Gastroesophageal sphincter (tissue), 4 donors: ENCODE results near the gene CPEB3. TPM values are rescaled to one million over a fixed set of nuclear protein-coding genes. Genes with fewer than 3 reads are reported as not detected.

Experiments used
- ATAC-seq: fragments of 150-250 bp; one replicate; pipeline ENCODE4 v1.9.1; 2016; ENCODE audit warnings: mild to moderate bottlenecking, moderate library complexity
- H3K27ac ChIP-seq, 4 donors: fragments of 200-600 bp; sonication (generic) in 3 of 4; 1 replicate in 3 of 4; 2 replicates in 1 of 4; pipeline ENCODE4 v1.5.1; 2016 to 2019
- H3K27me3 ChIP-seq: fragments of 200-600 bp; sonication (generic); one replicate; pipeline ENCODE4 v1.5.1; 2019
- H3K36me3 ChIP-seq, 2 donors: fragments of 200-600 bp; sonication (generic); one replicate each; pipeline ENCODE4 v1.5.1; 2019; ENCODE audit warnings: control low read depth in 1 of 2
- H3K4me1 ChIP-seq, 3 donors: fragments of 200-600 bp; sonication (generic); 1 replicate in 2 of 3; 2 replicates in 1 of 3; pipeline ENCODE4 v1.5.1; 2016 to 2019; ENCODE audit warnings: control low read depth in 2 of 3
- H3K4me3 ChIP-seq, 2 donors: fragments of 200-600 bp; sonication (generic); one replicate each; pipeline ENCODE4 v1.5.1; 2019; ENCODE audit warnings: mild to moderate bottlenecking in 1 of 2, moderate library complexity in 1 of 2
- H3K9me3 ChIP-seq, 3 donors: fragments of 200-600 bp; sonication (generic); one replicate each; pipeline ENCODE4 v1.5.1; 2017 to 2019; ENCODE audit warnings: control low read depth in 2 of 3
- EP300 ChIP-seq: sonication (generic); formaldehyde crosslinking; IDR thresholded peaks from one replicate; pipeline ENCODE4 v1.6.1; 2017; ENCODE audit warnings: antibody characterized with exemption, mild to moderate bottlenecking
- POLR2A ChIP-seq, 2 donors: fragments of 450-650 bp; IDR thresholded peaks; one replicate each; pipeline ENCODE4 v1.6.1; 2017; ENCODE audit warnings: antibody characterized with exemption in 2 of 2, mild to moderate bottlenecking in 2 of 2, moderate library complexity in 1 of 2
- POLR2AphosphoS5 ChIP-seq: sonication (generic); formaldehyde crosslinking; IDR thresholded peaks from one replicate; pipeline ENCODE4 v1.6.1; 2017; ENCODE audit warnings: antibody characterized with exemption
- WGBS, 2 donors: methylation state at CpG; one replicate each; pipeline ENCODE4 v1.1.5; 2018; ENCODE audit warnings: low coverage in 1 of 2; 5-methylcytosine and 5-hydroxymethylcytosine counted together
- total RNA-seq, 4 donors: library from RNA; depleted of rRNA; stranded (reverse); fragments of >200 nt; gene quantifications; one replicate each; pipeline ENCODE4 v1.1.0, GENCODE V29; 2016
- TF ChIP-seq, protein P1 (sequence below), 4 experiments: fragments of 200-600 bp in 2 of 4; fragments of 450-650 bp in 2 of 4; sonication (generic) in 1 of 4; IDR thresholded peaks; one replicate each; pipeline ENCODE4 v1.5.1; 2017 to 2019; ENCODE audit warnings: antibody characterized with exemption in 4 of 4, mild to moderate bottlenecking in 2 of 4, moderate library complexity in 2 of 4

CPEB3 gene
- total RNA-seq, 4 donors from 2014 or later: 4.7 to 11.8 (median 9.7) TPM

DNA sequence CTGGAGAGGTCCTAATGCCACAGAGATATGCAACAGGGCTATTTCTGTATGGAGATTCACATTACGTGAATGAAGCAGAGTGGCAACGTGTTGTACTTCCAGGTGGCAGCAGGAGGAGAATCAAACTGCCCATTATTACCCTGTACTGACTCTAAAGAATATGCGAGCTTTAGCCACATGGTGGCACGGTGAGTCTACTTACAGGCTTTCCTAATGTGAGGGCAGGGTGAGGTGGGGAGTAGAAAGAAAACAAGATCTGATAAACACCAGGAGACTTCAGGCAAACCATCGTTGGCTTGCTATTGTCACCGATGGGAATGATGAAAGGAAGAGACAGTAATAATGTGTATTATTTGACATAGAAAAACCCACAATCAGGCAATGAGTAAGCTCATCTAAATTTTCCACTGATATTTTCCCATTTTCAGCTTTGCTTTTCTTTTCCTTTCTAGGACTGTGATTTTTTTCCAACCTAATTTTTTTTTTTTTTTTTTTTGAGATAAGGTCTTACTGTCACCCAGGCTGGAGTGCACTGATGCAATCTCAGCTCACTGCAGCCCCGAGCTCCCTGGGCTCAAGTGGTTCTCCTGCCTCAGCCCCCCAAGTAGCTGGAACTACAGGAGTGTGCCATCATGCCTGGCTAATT lies 203.0 kb downstream of the CPEB3 start:
- H3K27me3 ChIP-seq: no peaks in the 10 kb centered on the region
- peak overlapping the region in 1 of 4 donors; percentile 9 for H3K27ac ChIP-seq
- H3K36me3 ChIP-seq: no peaks in the 10 kb centered on the region
- ATAC-seq: peak; percentile 89
- peaks cover 0 to 32% (median 2%) of the 10 kb centered on the region in 3 donors for H3K4me1 ChIP-seq
- WGBS, 2 donors: 0 to 6% methylated on average over 6 of the region's 7 CpGs
- TF ChIP-seq EP300: no peak
- TF ChIP-seq, protein P1, sequence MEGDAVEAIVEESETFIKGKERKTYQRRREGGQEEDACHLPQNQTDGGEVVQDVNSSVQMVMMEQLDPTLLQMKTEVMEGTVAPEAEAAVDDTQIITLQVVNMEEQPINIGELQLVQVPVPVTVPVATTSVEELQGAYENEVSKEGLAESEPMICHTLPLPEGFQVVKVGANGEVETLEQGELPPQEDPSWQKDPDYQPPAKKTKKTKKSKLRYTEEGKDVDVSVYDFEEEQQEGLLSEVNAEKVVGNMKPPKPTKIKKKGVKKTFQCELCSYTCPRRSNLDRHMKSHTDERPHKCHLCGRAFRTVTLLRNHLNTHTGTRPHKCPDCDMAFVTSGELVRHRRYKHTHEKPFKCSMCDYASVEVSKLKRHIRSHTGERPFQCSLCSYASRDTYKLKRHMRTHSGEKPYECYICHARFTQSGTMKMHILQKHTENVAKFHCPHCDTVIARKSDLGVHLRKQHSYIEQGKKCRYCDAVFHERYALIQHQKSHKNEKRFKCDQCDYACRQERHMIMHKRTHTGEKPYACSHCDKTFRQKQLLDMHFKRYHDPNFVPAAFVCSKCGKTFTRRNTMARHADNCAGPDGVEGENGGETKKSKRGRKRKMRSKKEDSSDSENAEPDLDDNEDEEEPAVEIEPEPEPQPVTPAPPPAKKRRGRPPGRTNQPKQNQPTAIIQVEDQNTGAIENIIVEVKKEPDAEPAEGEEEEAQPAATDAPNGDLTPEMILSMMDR (IDR thresholded peaks at IDR 0.05): peak; percentile 46 to 93 (median 84)
- no peak for TF ChIP-seq POLR2AphosphoS5
- no peak for TF ChIP-seq POLR2A (IDR thresholded peaks at IDR 0.05)
- no peaks in the 10 kb centered on the region for H3K9me3 ChIP-seq
- H3K4me3 ChIP-seq: no peak overlapping the region

DNA sequence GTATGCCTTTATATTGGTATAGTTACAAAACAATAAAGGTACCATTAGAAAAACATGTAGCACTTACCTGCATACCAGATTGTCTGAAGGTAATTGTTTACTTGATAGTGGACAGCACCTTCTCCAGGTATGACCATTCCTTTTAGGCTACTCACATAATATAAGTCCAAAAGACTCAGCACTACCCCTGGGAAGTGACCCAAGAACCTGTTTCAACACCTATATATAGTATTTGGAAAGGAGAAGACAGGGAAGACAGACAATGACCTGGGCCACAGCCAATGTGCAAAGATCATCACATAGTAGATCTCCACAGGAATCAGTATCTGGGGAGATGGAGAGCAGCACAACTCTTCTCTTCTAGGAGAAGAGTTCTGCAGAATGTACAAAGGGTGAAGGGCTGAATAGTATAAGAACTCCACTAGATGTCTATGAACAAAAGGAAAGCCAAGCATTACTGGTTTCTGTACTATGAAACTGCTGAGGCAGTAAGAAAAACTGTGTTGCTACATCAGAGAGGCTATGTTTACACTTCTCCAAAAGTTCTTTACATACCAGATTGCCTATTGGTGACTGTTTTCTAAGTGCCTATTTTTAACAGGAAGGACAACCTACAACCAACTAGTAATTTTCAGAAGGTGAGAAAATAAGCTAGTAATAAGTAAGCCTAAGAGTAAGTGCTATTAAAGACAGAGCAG lies 208.1 kb downstream of the CPEB3 start:
- TF ChIP-seq EP300 (no peak), POLR2A (IDR thresholded peaks at IDR 0.05) (no peak), POLR2AphosphoS5 (no peak)
- TF ChIP-seq, protein P1 (IDR thresholded peaks at IDR 0.05): no peak
- H3K27me3 ChIP-seq: no peaks in the 10 kb centered on the region
- peak overlapping the region in 2 of 4 donors; percentile 1 to 18 for H3K27ac ChIP-seq
- no peak overlapping the region for H3K4me3 ChIP-seq
- peaks cover 5 to 38% (median 5%) of the 10 kb centered on the region in 3 donors for H3K4me1 ChIP-seq
- H3K9me3 ChIP-seq: no peaks in the 10 kb centered on the region
- peak; percentile 48 for ATAC-seq
- peaks cover 0 to 29% of the 10 kb centered on the region in 2 donors for H3K36me3 ChIP-seq

DNA sequence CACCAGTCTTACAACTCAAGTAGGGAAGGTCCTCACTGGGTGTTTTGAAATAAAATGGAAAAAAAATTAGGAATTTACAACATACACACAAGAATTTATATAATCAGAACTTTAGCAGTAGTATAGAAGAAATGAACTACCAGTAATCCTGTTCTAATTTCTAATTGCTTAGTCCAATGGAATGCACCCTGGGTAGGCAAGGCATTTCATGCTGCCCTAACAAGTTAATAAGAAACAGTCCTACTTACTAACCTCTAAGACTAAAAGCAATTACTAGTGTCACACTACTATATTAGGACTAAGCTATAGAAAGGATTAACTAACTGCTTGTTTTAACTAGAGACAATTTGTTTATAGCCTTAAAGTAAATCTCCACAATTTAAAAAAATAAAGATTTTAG lies 209.2 kb downstream of the CPEB3 start:
- Histone ChIP-seq H3K27ac (no peak overlapping the region), H3K9me3 (no peaks in the 10 kb centered on the region), H3K4me3 (no peak overlapping the region), H3K36me3 (peaks cover 0 to 33% of the 10 kb centered on the region in 2 donors), H3K4me1 (peaks cover 5 to 35% (median 5%) of the 10 kb centered on the region in 3 donors), H3K27me3 (no peaks in the 10 kb centered on the region)
- TF ChIP-seq, protein P1 (IDR thresholded peaks at IDR 0.05): no peak
- TF ChIP-seq EP300 (no peak), POLR2A (IDR thresholded peaks at IDR 0.05) (no peak), POLR2AphosphoS5 (no peak)
- no peak for ATAC-seq

DNA sequence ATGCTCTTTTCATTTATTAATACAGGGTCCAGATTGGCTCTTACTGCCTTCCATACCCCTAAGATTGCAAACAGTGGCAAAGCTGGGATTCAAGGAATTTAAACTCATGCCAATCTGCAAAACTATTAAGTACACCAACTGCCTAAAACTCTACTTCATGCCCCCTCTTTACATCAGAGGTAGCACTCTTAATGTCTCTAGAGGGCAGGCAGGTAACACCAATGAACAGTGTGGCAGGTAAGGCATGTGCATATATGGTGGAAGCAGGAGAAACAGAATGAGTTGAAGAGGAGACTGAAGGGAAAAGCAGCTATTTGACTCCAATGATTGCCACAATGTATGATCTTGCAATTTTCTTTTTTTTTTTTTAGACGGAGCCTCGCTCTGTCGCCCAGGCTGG lies 210.6 kb downstream of the CPEB3 start:
- TF ChIP-seq POLR2A (IDR thresholded peaks at IDR 0.05) (no peak), POLR2AphosphoS5 (no peak), EP300 (no peak)
- TF ChIP-seq, protein P1 (IDR thresholded peaks at IDR 0.05): no peak
- no peak overlapping the region for H3K4me3 ChIP-seq
- H3K27me3 ChIP-seq: no peaks in the 10 kb centered on the region
- no peak for ATAC-seq
- 94 to 97% methylated on average over 3 of the region's 3 CpGs for WGBS, 2 donors
- H3K9me3 ChIP-seq: no peaks in the 10 kb centered on the region
- H3K36me3 ChIP-seq: peaks cover 0 to 33% of the 10 kb centered on the region in 2 donors
- H3K27ac ChIP-seq: no peak overlapping the region
- H3K4me1 ChIP-seq: peaks cover 5 to 35% (median 5%) of the 10 kb centered on the region in 3 donors

DNA sequence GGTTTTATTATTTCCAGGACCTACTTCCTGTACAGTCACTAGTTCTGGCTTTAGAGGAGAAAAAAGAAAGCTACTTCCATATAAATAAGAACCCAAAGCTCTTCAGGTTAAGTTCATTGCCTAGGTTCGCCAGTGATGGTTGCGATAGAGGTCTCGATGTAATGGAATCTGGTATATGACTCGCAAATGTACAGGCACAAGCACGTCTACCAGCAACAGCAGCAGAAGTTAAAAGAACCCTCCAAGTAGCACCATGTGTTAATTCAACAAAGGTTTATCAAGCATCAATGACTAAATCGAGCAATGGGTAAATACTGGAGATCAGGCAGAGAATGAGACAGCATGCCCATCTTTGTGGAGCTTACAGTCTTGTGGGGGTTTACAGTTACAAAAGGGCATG lies 211.9 kb downstream of the CPEB3 start:
- Histone ChIP-seq H3K27me3 (no peaks in the 10 kb centered on the region), H3K9me3 (no peaks in the 10 kb centered on the region), H3K36me3 (peaks cover 0 to 45% of the 10 kb centered on the region in 2 donors), H3K4me1 (peaks cover 5 to 35% (median 5%) of the 10 kb centered on the region in 3 donors), H3K4me3 (no peak overlapping the region), H3K27ac (no peak overlapping the region)
- ATAC-seq: no peak
- WGBS, 2 donors: 97 to 100% methylated on average over 3 to 5 of the region's 6 CpGs
- TF ChIP-seq EP300 (no peak), POLR2AphosphoS5 (no peak), POLR2A (IDR thresholded peaks at IDR 0.05) (no peak)
- TF ChIP-seq, protein P1 (IDR thresholded peaks at IDR 0.05): no peak
